Heart left ventricle (tissue), 16 donors: ENCODE data around the gene ASTN2. TPM values are rescaled to one million over a fixed set of nuclear protein-coding genes. Genes with fewer than 3 reads are reported as not detected.

ENCODE experiments used
- ATAC-seq, 4 donors: fragments of 200-7000 bp; cut with Tn5 transposase; one replicate each; pipeline ENCODE4 v1.9.1; 2020 to 2022; ENCODE audit warnings: moderate library complexity in 4 of 4, mild to moderate bottlenecking in 3 of 4, moderate number of reproducible peaks in 1 of 4
- DNase-seq, 5 donors: peaks; one replicate each; pipeline ENCODE4 v3.0.0-alpha.2; 2020
- H3K27ac ChIP-seq, 12 donors: fragments of 200-600 bp; sonication (generic) in 4 of 12; one replicate each; pipeline versions ENCODE4 v1.5.0 to v1.8.0; 2016 to 2022; ENCODE audit warnings: mild to moderate bottlenecking in 2 of 12
- H3K27me3 ChIP-seq, 9 donors: fragments of 200-600 bp; sonication (generic) in 2 of 9; one replicate each; pipeline versions ENCODE4 v1.5.1 to v1.8.0; 2016 to 2022; ENCODE audit warnings: mild to moderate bottlenecking in 3 of 9
- H3K36me3 ChIP-seq, 9 donors: fragments of 200-600 bp; sonication (generic) in 2 of 9; one replicate each; pipeline versions ENCODE4 v1.5.0 to v1.8.0; 2018 to 2022; ENCODE audit warnings: mild to moderate bottlenecking in 2 of 9
- H3K4me1 ChIP-seq, 12 donors: fragments of 200-600 bp; sonication (generic) in 4 of 12; one replicate each; pipeline versions ENCODE4 v1.5.0 to v1.8.0; 2016 to 2022; ENCODE audit warnings: mild to moderate bottlenecking in 3 of 12
- H3K4me3 ChIP-seq, 12 donors: fragments of 200-600 bp; sonication (generic) in 4 of 12; one replicate each; pipeline versions ENCODE4 v1.5.0 to v1.8.0; 2017 to 2022; ENCODE audit warnings: mild to moderate bottlenecking in 9 of 12, moderate library complexity in 4 of 12
- H3K9me3 ChIP-seq, 12 donors: fragments of 200-600 bp; sonication (generic) in 4 of 12; one replicate each; pipeline versions ENCODE4 v1.5.0 to v1.8.0; 2016 to 2022; ENCODE audit warnings: mild to moderate bottlenecking in 1 of 12
- CTCF ChIP-seq, 12 donors: fragments of 200-600 bp; sonication (generic) in 4 of 12; IDR thresholded peaks; one replicate each; pipeline versions ENCODE4 v1.5.0 to v1.8.0; 2018 to 2022; ENCODE audit warnings: antibody characterized with exemption in 12 of 12, mild to moderate bottlenecking in 5 of 12
- POLR2A ChIP-seq, 2 donors: fragments of 450-650 bp; IDR thresholded peaks; one replicate each; pipeline ENCODE4 v1.6.1; 2017; ENCODE audit warnings: antibody characterized with exemption in 2 of 2, mild to moderate bottlenecking in 2 of 2, moderate library complexity in 2 of 2
- WGBS, 4 donors: extraction: QIAGEN DNeasy Blood & Tissue Kit in 2 of 4; methylation state at CpG; one replicate each; pipeline versions ENCODE4 v1.1.5 to v1.1.7; 2013 to 2018; 5-methylcytosine and 5-hydroxymethylcytosine counted together
- intact Hi-C, 10 donors: fragments of 100-400 bp; cut with DNase I; formaldehyde crosslinking; loops; one replicate each; pipeline versions ENCODE4 v1.11.1 to v1.14.2; 2022
- polyA plus RNA-seq, 2 donors: library from polyadenylated mRNA; stranded (reverse); fragments of 200-250 nt; gene quantifications; one replicate each; pipeline ENCODE4 v1.2.3, GENCODE V29; 2013
- total RNA-seq, 9 donors: library from RNA; depleted of rRNA in 2 of 9; stranded (reverse); fragments of >200 nt in 2 of 9; fragmentation: NEBNext Ultra II Directional in 3 of 9; extraction: Animal tissue kit (Norgen Biotek cat#: 25700) in 3 of 9; gene quantifications; one replicate each; pipeline versions ENCODE4 v1.1.0 to v1.2.4, GENCODE V29; 2016 to 2023
- donor health status: ischemic (EF 13 %, LVEDD 7.1; RV severe dilation, severe dysfunction).
- donor health status: healthy with polysubstance abuse.
- donor health status: DM: no; HTN: yes; CAD: no.
- donor health status: DM: no; HTN: no; CAD: no.
- donor health status: ischemic (EF 25% LVEDD 6.9; RV normal size, moderate dysfunction).
- donor health status: ischemic (EF 25% LVEDD 5.7; RV mildly dilated, moderate dysfunction).
- donor health status: healthy.
- donor health status: DM: yes; HTN: yes; CAD: no.
- donor health status: ischemic (EF 35%, LVEDD 5.7; RV mildly dilated, moderate dysfunction).
- donor health status: nonischemic (EF 11% LVEDD 7.7; RV severe dilation, severe dysfunction).
- donor health status: DM: yes; HTN: yes; CAD: no.
- donor health status: PGD.
- donor health status: ischemic (EF 29% LVEDD 5.4; RV normal size, mild dysfunction).
- donor health status: nonischemic (EF 23%, LVEDD 6.1; RV moderate dilation, normal function).

ASTN2 gene
- total and polyA plus RNA-seq, 11 donors = 2.5 to 6.0 (median 3.5) TPM

- intact Hi-C loops = no loop called here
- H3K4me1 ChIP-seq = peaks cover 0 to 14% (median 2%) of the 10 kb centered on the region in 12 donors
- no peak overlapping the region for H3K4me3 ChIP-seq
- H3K27ac ChIP-seq = no peak overlapping the region
- no peaks in the 10 kb centered on the region for H3K9me3 ChIP-seq
- TF ChIP-seq POLR2A (IDR thresholded peaks at IDR 0.05) (no peak), CTCF (IDR thresholded peaks at IDR 0.05) (no peak)
- H3K36me3 ChIP-seq = no peaks in the 10 kb centered on the region
- no peak for ATAC-seq
- WGBS, 4 donors = 90 to 96% (median 94%) methylated on average over 3 of the region's 3 CpGs
- no peak for DNase-seq
- no peaks in the 10 kb centered on the region for H3K27me3 ChIP-seq
Measured at GRCh38 chr9:116721411-116721810, 693.4 kb downstream of the ASTN2 start.

DNA sequence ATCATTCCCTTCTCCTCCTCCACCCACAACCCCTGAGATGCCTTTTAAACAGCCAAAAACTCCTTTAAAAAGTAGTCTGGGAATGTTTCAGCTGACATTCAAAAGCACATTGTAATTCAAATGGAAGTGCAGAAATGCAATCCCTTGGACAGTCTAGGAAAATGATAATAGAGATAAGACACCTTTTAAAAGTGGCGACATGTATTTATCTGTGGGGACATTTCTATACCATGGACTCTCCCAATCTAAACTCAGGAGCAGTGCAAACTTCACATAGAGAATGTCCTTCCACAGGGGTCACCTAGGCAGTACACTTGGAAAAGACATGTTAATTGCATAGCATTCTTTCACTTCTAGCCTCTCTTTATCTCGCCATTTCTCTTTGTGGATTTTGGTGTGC, 694.7 kb downstream of the ASTN2 start:
- DNase-seq (no peak), ATAC-seq (no peak)
- Histone ChIP-seq H3K4me1 (peaks cover 0 to 14% (median 2%) of the 10 kb centered on the region in 12 donors), H3K9me3 (no peaks in the 10 kb centered on the region), H3K27ac (no peak overlapping the region), H3K4me3 (no peak overlapping the region), H3K36me3 (no peaks in the 10 kb centered on the region), H3K27me3 (no peaks in the 10 kb centered on the region)
- TF ChIP-seq CTCF (IDR thresholded peaks at IDR 0.05) (no peak), POLR2A (IDR thresholded peaks at IDR 0.05) (no peak)
- 45 to 79% (median 76%) methylated on average over 2 of the region's 2 CpGs for WGBS, 4 donors
- intact Hi-C loops = no loop called here

DNA sequence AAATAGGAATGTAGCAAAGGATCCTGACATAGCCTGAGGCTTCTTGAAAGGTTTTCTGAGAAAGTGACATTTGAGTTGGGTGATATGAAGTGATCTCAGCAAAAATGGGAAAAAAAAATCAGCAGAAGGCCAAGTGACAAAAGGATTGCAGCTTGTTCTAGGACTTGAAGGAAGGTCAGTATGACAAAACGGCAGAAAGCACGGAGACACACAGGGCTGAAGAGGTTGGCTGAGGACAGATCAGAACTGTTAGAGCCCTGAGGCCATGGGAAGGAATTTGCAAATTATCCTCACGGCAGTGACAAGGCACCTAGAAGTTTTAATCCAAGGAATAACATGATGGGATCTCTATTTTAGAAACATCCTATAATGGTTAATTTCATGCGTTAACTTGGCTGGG, 696.7 kb downstream of the ASTN2 start:
- H3K9me3 ChIP-seq = no peaks in the 10 kb centered on the region
- ATAC-seq (no peak), DNase-seq (no peak)
- peaks cover 0 to 14% (median 2%) of the 10 kb centered on the region in 12 donors for H3K4me1 ChIP-seq
- no peaks in the 10 kb centered on the region for H3K27me3 ChIP-seq
- no peak for TF ChIP-seq POLR2A (IDR thresholded peaks at IDR 0.05)
- intact Hi-C loops = no loop called here
- 81 to 92% (median 88%) methylated on average over 4 of the region's 4 CpGs for whole genome bisulfite sequencing, 4 donors
- H3K36me3 ChIP-seq = no peaks in the 10 kb centered on the region
- H3K27ac ChIP-seq = no peak overlapping the region
- no peak overlapping the region for H3K4me3 ChIP-seq

DNA sequence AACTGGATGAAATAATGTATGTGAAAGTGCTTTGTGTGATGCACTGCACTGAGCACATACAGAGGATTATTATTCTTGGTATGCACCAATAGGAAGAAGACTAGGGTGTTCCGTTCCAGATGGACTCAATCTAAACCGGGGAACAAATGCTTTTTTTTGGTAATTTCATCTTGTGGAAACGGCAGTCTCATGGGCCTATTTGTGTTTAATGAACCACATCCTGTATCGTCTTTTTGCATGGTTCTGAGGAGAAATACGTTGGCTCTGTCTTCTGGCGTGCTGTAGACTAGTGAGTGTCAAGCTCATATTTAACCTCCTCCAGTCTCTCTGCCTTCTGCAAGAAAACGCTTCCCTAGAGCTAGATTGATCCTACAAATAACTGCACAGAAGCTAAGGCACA, 697.7 kb downstream of the ASTN2 start:
- 34 to 53% (median 46%) methylated on average over 7 of the region's 7 CpGs for WGBS, 4 donors
- ATAC-seq = peak in 2 of 4 donors; percentile 54 to 75
- TF ChIP-seq POLR2A (IDR thresholded peaks at IDR 0.05) (no peak), CTCF (IDR thresholded peaks at IDR 0.05) (no peak)

DNA sequence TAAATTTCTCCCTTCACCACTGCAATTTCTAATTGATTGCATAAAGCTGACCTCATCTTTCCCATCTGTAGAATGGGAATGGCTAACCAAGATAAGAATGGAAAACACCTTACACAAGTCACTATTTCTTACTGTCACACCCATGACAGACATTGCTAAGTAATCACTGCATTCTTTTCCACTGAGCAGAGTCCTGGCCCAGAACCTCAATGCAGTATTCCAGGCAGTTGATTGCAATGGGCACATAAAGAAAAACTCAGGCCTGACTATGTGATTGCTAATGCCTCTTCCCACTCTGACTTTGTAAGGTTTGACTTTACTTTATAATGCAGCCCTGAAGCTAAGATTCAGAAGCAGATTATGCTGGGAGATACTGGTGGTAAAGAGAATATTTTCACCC, 698.4 kb downstream of the ASTN2 start:
- Histone ChIP-seq H3K27me3 (no peaks in the 10 kb centered on the region), H3K4me1 (peaks cover 0 to 14% (median 2%) of the 10 kb centered on the region in 12 donors), H3K9me3 (no peaks in the 10 kb centered on the region), H3K27ac (no peak overlapping the region), H3K36me3 (no peaks in the 10 kb centered on the region), H3K4me3 (no peak overlapping the region)
- no peak for ATAC-seq
- no peak for TF ChIP-seq CTCF (IDR thresholded peaks at IDR 0.05)
- no peak for TF ChIP-seq POLR2A (IDR thresholded peaks at IDR 0.05)
- intact Hi-C loops = no loop called here
- no peak for DNase-seq

More for the DNA sequence above, 697.7 kb downstream of the ASTN2 start:
- Histone ChIP-seq H3K4me3 (no peak overlapping the region), H3K4me1 (peaks cover 0 to 14% (median 2%) of the 10 kb centered on the region in 12 donors), H3K27me3 (no peaks in the 10 kb centered on the region), H3K27ac (no peak overlapping the region), H3K36me3 (no peaks in the 10 kb centered on the region), H3K9me3 (no peaks in the 10 kb centered on the region)
- DNase-seq = peak in 1 of 5 donors; percentile 10
- intact Hi-C loops = no loop called here
